Esophagus squamous epithelium (tissue), 4 donors: ENCODE measurements around the gene CEP95.

ENCODE experiments used
- CTCF ChIP-seq, 6 experiments: fragments of 450-650 bp in 4 of 6; fragments of 200-600 bp in 2 of 6; sonication (generic) in 2 of 6; IDR thresholded peaks; one replicate each; pipeline ENCODE4 v1.5.1; 2016 to 2019; ENCODE audit warnings: antibody characterized with exemption in 6 of 6, mild to moderate bottlenecking in 4 of 6, moderate library complexity in 4 of 6
- POLR2A ChIP-seq, 4 donors: fragments of 450-650 bp; IDR thresholded peaks; one replicate each; pipeline ENCODE4 v1.6.1; 2017; ENCODE audit warnings: antibody characterized with exemption in 4 of 4, mild to moderate bottlenecking in 4 of 4, moderate library complexity in 3 of 4

GRCh38 chr17:64484380-64484779 is 22.4 kb upstream of the CEP95 start:
- TF ChIP-seq CTCF (IDR thresholded peaks at IDR 0.05) (no peak), POLR2A (IDR thresholded peaks at IDR 0.05) (no peak)
